H1 (cell line): ENCODE measurements around the gene GIPC2. TPM values are rescaled to one million over a fixed set of nuclear protein-coding genes. Genes with fewer than 3 reads are reported as not detected.
A peak's percentile ranks its signal among the peaks of the same experiment; 100 is the strongest.

Source experiments
- CTCF ChIA-PET: fragments of 300-600 bp; sonication (Branson Sonifier 250); formaldehyde crosslinking; loops from one replicate; lab custom pipeline; 2021; ENCODE audit not compliant: partially characterized antibody; lab: Charles Lee
- POLR2A ChIA-PET: fragments of 300-600 bp; sonication (Branson Sonifier 250); formaldehyde crosslinking; loops from one replicate; lab custom pipeline; 2021; ENCODE audit warnings: inconsistent platforms; ENCODE audit not compliant: partially characterized antibody; lab: Charles Lee
- DNase-seq, 2 experiments: peaks; one replicate each; pipeline versions ENCODE4 v3.0.0 to v3.0.0-alpha.2; 2010 to 2022; ENCODE audit warnings: low spot score in 2 of 2, low read depth in 1 of 2, mixed read lengths in 1 of 2
- FAIRE-seq: peaks from 2 replicates; lab custom pipeline; 2011; peaks lifted over from hg19 to GRCh38; lab: Jason Lieb, UNC
- H2AFZ ChIP-seq: 2 replicates; pipeline ENCODE4 v1.8.1; 2012; ENCODE audit warnings: low read length, inconsistent platforms
- H2AK5ac ChIP-seq: 2 replicates; pipeline ENCODE4 v1.6.1; 2013; ENCODE audit warnings: low read depth, low read length
- H2BK120ac ChIP-seq: replicated peaks from 2 replicates; pipeline ENCODE3; 2013; ENCODE audit warnings: low read depth, low read length, inconsistent platforms
- H2BK12ac ChIP-seq: 2 replicates; pipeline ENCODE4 v1.6.1; 2013; ENCODE audit warnings: low read depth, low read length
- H2BK15ac ChIP-seq: 2 replicates; pipeline ENCODE4 v1.6.1; 2013; ENCODE audit warnings: low read length
- H2BK20ac ChIP-seq: 2 replicates; pipeline ENCODE4 v1.6.1; 2013; ENCODE audit warnings: low read length
- H2BK5ac ChIP-seq: 2 replicates; pipeline ENCODE4 v1.6.1; 2013; ENCODE audit warnings: low read depth, low read length
- H3K14ac ChIP-seq: 2 replicates; pipeline ENCODE4 v1.6.1; 2013; ENCODE audit warnings: inconsistent platforms; ENCODE audit not compliant: insufficient read length
- H3K18ac ChIP-seq: 2 replicates; pipeline ENCODE4 v1.6.1; 2013; ENCODE audit warnings: low read length; ENCODE audit errors: extremely low read depth
- H3K23ac ChIP-seq: 2 replicates; pipeline ENCODE4 v1.6.1; 2013; ENCODE audit warnings: inconsistent platforms; ENCODE audit not compliant: insufficient read length
- H3K23me2 ChIP-seq: 2 replicates; pipeline ENCODE4 v1.6.1; 2013; ENCODE audit warnings: low read depth, low read length
- H3K27ac ChIP-seq: 2 replicates; pipeline ENCODE4 v1.6.1; 2011; ENCODE audit warnings: low read depth, low read length, inconsistent platforms
- H3K27me3 ChIP-seq, 4 experiments: replicated peaks in 1 of 4; 1 replicate in 1 of 4; 2 replicates in 3 of 4; pipeline versions ENCODE4 v1.6.1 to v1.8.1; 2011 to 2013; ENCODE audit warnings: low read length in 3 of 4, mild to moderate bottlenecking in 3 of 4, inconsistent platforms in 2 of 4, mixed read lengths in 2 of 4, moderate library complexity in 1 of 4; ENCODE audit not compliant: control insufficient read depth in 3 of 4, insufficient read depth in 3 of 4; ENCODE audit errors: extremely low read depth in 1 of 4
- H3K36me3 ChIP-seq, 4 experiments: 2 replicates each; pipeline versions ENCODE4 v1.6.1 to v1.8.1; 2011 to 2013; ENCODE audit warnings: mild to moderate bottlenecking in 4 of 4, low read length in 3 of 4, moderate library complexity in 2 of 4, control low read depth in 1 of 4, inconsistent platforms in 1 of 4; ENCODE audit not compliant: insufficient read depth in 4 of 4, control insufficient read depth in 2 of 4
- H3K4ac ChIP-seq: replicated peaks from 2 replicates; pipeline ENCODE3; 2013; ENCODE audit warnings: low read length, low read depth, mixed read lengths, inconsistent platforms; ENCODE audit not compliant: insufficient read length
- H3K4me1 ChIP-seq, 4 experiments: replicated peaks in 1 of 4; 1 replicate in 1 of 4; 2 replicates in 3 of 4; pipeline versions ENCODE4 v1.6.1 to v1.8.1; 2011 to 2013; ENCODE audit warnings: low read length in 3 of 4, inconsistent platforms in 2 of 4, mixed read lengths in 1 of 4; ENCODE audit not compliant: insufficient read depth in 4 of 4, control insufficient read depth in 3 of 4
- H3K4me2 ChIP-seq, 2 experiments: 2 replicates each; pipeline versions ENCODE4 v1.6.1 to v1.8.1; 2011 to 2013; ENCODE audit warnings: low read depth in 2 of 2, low read length in 2 of 2, control low read depth in 1 of 2, inconsistent platforms in 1 of 2, mild to moderate bottlenecking in 1 of 2; ENCODE audit not compliant: insufficient read depth in 1 of 2
- H3K4me3 ChIP-seq, 4 experiments: fragments of 200-600, 300-600 bp in 1 of 4; sonication (generic), shearing (Covaris generic), sonication (Bioruptor Twin) in 1 of 4; 2 replicates each; pipeline versions ENCODE4 v1.5.1 to v1.8.1; 2011 to 2016; ENCODE audit warnings: low read length in 4 of 4, low read depth in 3 of 4, control low read depth in 2 of 4, inconsistent platforms in 2 of 4, mild to moderate bottlenecking in 2 of 4, mixed read lengths in 1 of 4, moderate library complexity in 1 of 4; ENCODE audit not compliant: insufficient read depth in 2 of 4; ENCODE audit errors: extremely low read depth in 1 of 4
- H3K56ac ChIP-seq: replicated peaks from 2 replicates; pipeline ENCODE3; 2013; ENCODE audit warnings: low read depth, mild to moderate bottlenecking, mixed read lengths, low read length, inconsistent platforms; ENCODE audit not compliant: insufficient read length
- H3K79me1 ChIP-seq: 2 replicates; pipeline ENCODE4 v1.6.1; 2013; ENCODE audit warnings: low read depth, low read length, control low read depth
- H3K79me2 ChIP-seq, 2 experiments: 2 replicates each; pipeline versions ENCODE4 v1.6.1 to v1.8.1; 2012 to 2013; ENCODE audit warnings: low read length in 2 of 2, mild to moderate bottlenecking in 2 of 2, inconsistent platforms in 1 of 2; ENCODE audit not compliant: insufficient read depth in 2 of 2, control insufficient read depth in 1 of 2
- H3K9ac ChIP-seq, 4 experiments: replicated peaks in 1 of 4; 1 replicate in 1 of 4; 2 replicates in 3 of 4; pipeline versions ENCODE4 v1.6.1 to v1.8.1; 2011 to 2013; ENCODE audit warnings: low read depth in 3 of 4, low read length in 3 of 4, control low read depth in 2 of 4, mild to moderate bottlenecking in 2 of 4, moderate library complexity in 2 of 4, inconsistent platforms in 1 of 4; ENCODE audit errors: extremely low read depth in 1 of 4
- H3K9me3 ChIP-seq, 2 experiments: 2 replicates each; pipeline versions ENCODE4 v1.6.1 to v1.8.1; 2012 to 2013; ENCODE audit warnings: mild to moderate bottlenecking in 2 of 2, moderate library complexity in 2 of 2, control low read depth in 1 of 2, inconsistent platforms in 1 of 2, low read depth in 1 of 2, low read length in 1 of 2, mixed read lengths in 1 of 2; ENCODE audit not compliant: insufficient read depth in 2 of 2
- H4K20me1 ChIP-seq, 2 experiments: replicated peaks in 1 of 2; 2 replicates each; pipeline versions ENCODE3 to v1.8.1; 2011 to 2013; ENCODE audit warnings: inconsistent platforms in 2 of 2, low read length in 2 of 2, mild to moderate bottlenecking in 1 of 2; ENCODE audit not compliant: insufficient read depth in 2 of 2, control insufficient read depth in 1 of 2
- H4K5ac ChIP-seq: 2 replicates; pipeline ENCODE4 v1.6.1; 2013; ENCODE audit warnings: low read length, low read depth, mixed read lengths, inconsistent platforms; ENCODE audit not compliant: insufficient read length
- H4K8ac ChIP-seq: 2 replicates; pipeline ENCODE4 v1.8.0; 2013; ENCODE audit warnings: mild to moderate bottlenecking, moderate library complexity, low read length, inconsistent platforms; ENCODE audit not compliant: insufficient read depth; ENCODE audit errors: extremely low read depth
- H4K91ac ChIP-seq: replicated peaks from 2 replicates; pipeline ENCODE3; 2013; ENCODE audit warnings: low read length, mixed read lengths, inconsistent platforms; ENCODE audit not compliant: insufficient read length
- CHD1 ChIP-seq: IDR thresholded peaks from 2 replicates; pipeline ENCODE4 v1.6.1; 2012; ENCODE audit warnings: low read depth, low read length, improper control_type of control experiment
- EGR1 ChIP-seq: IDR thresholded peaks from 2 replicates; pipeline ENCODE4 v1.6.1; 2011; ENCODE audit warnings: low read depth, low read length, borderline replicate concordance
- MAX ChIP-seq: IDR thresholded peaks from 2 replicates; pipeline ENCODE4 v1.6.1; 2012; ENCODE audit warnings: inconsistent platforms
- NRF1 ChIP-seq: IDR thresholded peaks from 2 replicates; pipeline ENCODE4 v1.6.1; 2011; ENCODE audit warnings: mild to moderate bottlenecking, low read depth, low read length, improper control_type of control experiment
- POLR2AphosphoS5 ChIP-seq: IDR thresholded peaks from 2 replicates; pipeline ENCODE4 v1.6.1; 2011; ENCODE audit warnings: low read depth, low read length
- POU5F1 ChIP-seq: IDR thresholded peaks from 2 replicates; pipeline ENCODE4 v1.6.1; 2011; ENCODE audit warnings: low read depth, mild to moderate bottlenecking, low read length, moderate library complexity
- RXRA ChIP-seq: IDR thresholded peaks from 2 replicates; pipeline ENCODE4 v1.6.1; 2011; ENCODE audit warnings: low read depth, mild to moderate bottlenecking, low read length, moderate library complexity; ENCODE audit not compliant: insufficient read depth
- SIX5 ChIP-seq: IDR thresholded peaks from 2 replicates; pipeline ENCODE4 v1.6.1; 2011; ENCODE audit warnings: mild to moderate bottlenecking, low read depth, low read length
- SP1 ChIP-seq: IDR thresholded peaks from 2 replicates; pipeline ENCODE4 v1.6.1; 2011; ENCODE audit warnings: low read depth, low read length
- TAF7 ChIP-seq: optimal IDR thresholded peaks from 2 replicates; pipeline ENCODE3; 2011; ENCODE audit warnings: low read depth, mild to moderate bottlenecking, inconsistent platforms, low read length, moderate library complexity, borderline replicate concordance
- ZNF274 ChIP-seq: IDR thresholded peaks from 2 replicates; pipeline ENCODE4 v1.7.0; 2012; ENCODE audit warnings: low read length, borderline replicate concordance; ENCODE audit errors: extremely low read depth
- WGBS, 2 experiments: shearing (Covaris generic) in 1 of 2; methylation state at CpG; one replicate each; pipeline versions ENCODE4 v1.1.6 to v1.1.7; 2013 to 2015; ENCODE audit warnings: low lambda C conversion rate in 2 of 2, mixed read lengths in 2 of 2, inconsistent platforms in 1 of 2, low coverage in 1 of 2, missing lambda C conversion rate in 1 of 2; ENCODE audit not compliant: insufficient replicate concordance in 2 of 2, insufficient coverage in 1 of 2, insufficient read length in 1 of 2; ENCODE audit errors: extremely low coverage in 1 of 2, missing lambda C conversion rate in 1 of 2; 5-methylcytosine and 5-hydroxymethylcytosine counted together
- polyA plus RNA-seq, 7 experiments: library from polyadenylated mRNA; depleted of rRNA in 3 of 7; stranded (reverse) in 5 of 7; unstranded in 2 of 7; fragments of >200 nt in 5 of 7; fragments of 200-250 nt in 2 of 7; gene quantifications; 1 replicate in 5 of 7; 2 replicates in 1 of 7; 4 replicates in 1 of 7; pipeline versions ENCODE4 v1.2.1 to v1.2.3, GENCODE V29; 2011 to 2013; ENCODE audit warnings: missing spikeins in 2 of 7, mixed read lengths in 2 of 7
- total RNA-seq: library from RNA; stranded (reverse); fragmentation: NEBNext Ultra II Directional; extraction: Animal tissue kit (Norgen Biotek cat#: 25700); gene quantifications from 2 replicates; pipeline ENCODE4 v1.2.1, GENCODE V29; 2021
- TF ChIP-seq, protein P1 (sequence below): IDR thresholded peaks from 2 replicates; pipeline ENCODE4 v1.6.1; 2012; ENCODE audit warnings: inconsistent platforms

GIPC2 gene
- total and polyA plus RNA-seq, 2 of the 8 experiments (the other 6 are each of a cell fraction or from before 2014, with no cell fraction given), result 0.29 to 0.69 TPM

GRCh38 chr1:78044796-78045562, 787 bp upstream of the GIPC2 start:
- 0 out of 2 replicates have a peak overlapping the region, but pooled peaks have one; percentile 8 for H2BK20ac ChIP-seq
- WGBS, 2 experiments, result 66% methylated on average over 14 of the region's 14 CpGs; no CpG with 5 or more reads in 1 of the 2 experiments
- H3K23me2 ChIP-seq, result peaks cover 13% of the 10 kb centered on the region; the same call in 1 of the 2 replicates
- FAIRE-seq (no peak), DNase-seq (no peak)
- H2AK5ac ChIP-seq, result no peak overlapping the region
- no peak overlapping the region for H4K8ac ChIP-seq
- no peak overlapping the region for H4K91ac ChIP-seq
- H3K23ac ChIP-seq, result no peak overlapping the region
- no peak overlapping the region for H2BK12ac ChIP-seq
- H3K79me1 ChIP-seq, result no peaks in the 10 kb centered on the region
- no peak overlapping the region for H3K56ac ChIP-seq
- ChIA-PET CTCF (interaction anchor here (1.7 to 2.3 kb wide), 2 partner anchors 14 to 16 kb away, joined by 4 to 7 read pairs; no protein-coding TSS in a partner anchor), POLR2A (interaction anchor here (0.8 to 2.9 kb wide), 6 partner anchors 11 to 69 kb away, joined by 3 to 25 read pairs (median 8); partner anchors contain the start of genes DNAJB4 and FUBP1)
- H3K4ac ChIP-seq, result no peak overlapping the region
- H3K36me3 ChIP-seq, result no peaks in the 10 kb centered on the region
- no peaks in the 10 kb centered on the region for H3K9me3 ChIP-seq
- H3K79me2 ChIP-seq, result no peaks in the 10 kb centered on the region
- peak overlapping the region; percentile 62 to 73 (median 70); a peak in 6 of 8 replicates for H3K4me3 ChIP-seq
- peak overlapping the region; percentile 77 to 90 for H3K4me2 ChIP-seq
- H2BK5ac ChIP-seq, result no peak overlapping the region
- no peak overlapping the region for H3K14ac ChIP-seq
- no peak overlapping the region for H4K5ac ChIP-seq
- peaks cover 0 to 9% (median 6%) of the 10 kb centered on the region in 4 experiments; a peak in 3 of 7 replicates for H3K4me1 ChIP-seq
- no peak overlapping the region for H3K27ac ChIP-seq
- H2AFZ ChIP-seq, result peak overlapping the region; percentile 87
- no peak overlapping the region for H2BK15ac ChIP-seq
- peaks cover 4 to 28% (median 24%) of the 10 kb centered on the region in 4 experiments for H3K27me3 ChIP-seq
- peak overlapping the region; percentile 26; the same call in 1 of the 2 replicates for H3K18ac ChIP-seq
- H4K20me1 ChIP-seq, result no peaks in the 10 kb centered on the region
- H2BK120ac ChIP-seq, result no peak overlapping the region
- H3K9ac ChIP-seq, result peak overlapping the region in 2 of 4 experiments; percentile 5 to 69; a peak in 3 of 7 replicates
- no peak for TF ChIP-seq EGR1
- TF ChIP-seq, protein P1, sequence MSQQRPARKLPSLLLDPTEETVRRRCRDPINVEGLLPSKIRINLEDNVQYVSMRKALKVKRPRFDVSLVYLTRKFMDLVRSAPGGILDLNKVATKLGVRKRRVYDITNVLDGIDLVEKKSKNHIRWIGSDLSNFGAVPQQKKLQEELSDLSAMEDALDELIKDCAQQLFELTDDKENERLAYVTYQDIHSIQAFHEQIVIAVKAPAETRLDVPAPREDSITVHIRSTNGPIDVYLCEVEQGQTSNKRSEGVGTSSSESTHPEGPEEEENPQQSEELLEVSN, result no peak
- no peak for TF ChIP-seq TAF7
- no peak for TF ChIP-seq ZNF274
- no peak for TF ChIP-seq POLR2AphosphoS5
- no peak for TF ChIP-seq CHD1
- TF ChIP-seq RXRA, result no peak
- TF ChIP-seq NRF1, result no peak
- no peak for TF ChIP-seq SIX5
- no peak for TF ChIP-seq SP1
- no peak for TF ChIP-seq POU5F1
- no peak for TF ChIP-seq MAX
